KG1 (cell line): Measurements from ENCODE around the gene KIF26B.
"Not testable (repeated sequence)": the region's sequence is repeated elsewhere in the genome, so short reads cannot be mapped to it uniquely, and the experiment has no call there.

Source experiments
- DNase-seq: peaks from one replicate; lab custom pipeline; 2025; lab: John Stamatoyannopoulos, UW

Gene KIF26B

GRCh38 chr1:245701631-245702030 is 546.8 kb downstream of the KIF26B start:
- no peak for DNase-seq

- DNase-seq: no peak
Observed at GRCh38 chr1:245702346-245702745, 547.6 kb downstream of the KIF26B start.

DNA sequence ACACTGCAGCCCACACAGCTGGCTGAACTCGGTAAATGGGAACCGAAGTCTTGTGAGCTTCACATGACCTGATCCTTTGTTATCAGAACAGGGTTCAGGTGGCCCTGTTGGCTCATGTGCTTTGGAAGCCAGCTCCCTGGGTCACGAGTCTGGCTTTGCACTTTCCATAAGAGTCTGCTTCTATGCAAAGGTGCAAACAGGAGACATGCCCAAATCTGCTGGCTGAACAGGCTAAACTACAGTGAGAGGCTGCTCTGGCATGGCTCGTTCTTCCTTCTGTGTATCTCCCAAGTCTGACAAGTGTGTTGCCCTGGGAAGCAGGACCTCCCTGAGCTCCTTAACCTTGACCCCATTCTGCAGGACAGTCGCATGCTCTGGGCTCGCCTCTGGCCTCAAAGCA is 549.6 kb downstream of the KIF26B start:
- DNase-seq: no peak

GRCh38 chr1:245704765-245705164 is 550.0 kb downstream of the KIF26B start:
- no peak for DNase-seq

DNA sequence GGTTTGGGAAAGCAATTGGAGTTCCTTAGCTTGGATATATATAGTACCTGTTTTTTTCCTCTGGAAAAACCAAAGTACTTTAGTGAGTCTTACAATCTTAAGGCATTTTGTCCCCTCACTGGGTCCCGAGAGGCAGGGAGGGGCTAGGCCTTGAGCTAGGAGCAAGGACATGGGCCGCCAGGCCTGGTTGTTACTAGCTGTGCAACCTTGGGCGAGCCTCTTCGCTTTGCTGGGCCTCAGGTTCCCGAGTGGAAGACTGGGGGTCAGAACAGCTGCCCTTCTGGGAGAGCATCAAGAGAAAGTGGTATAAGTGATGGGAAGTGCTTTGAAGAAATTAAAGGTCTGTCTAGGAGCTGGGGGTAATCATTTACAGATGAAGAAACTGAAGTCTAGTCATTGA is 553.2 kb downstream of the KIF26B start:
- DNase-seq: no peak

DNA sequence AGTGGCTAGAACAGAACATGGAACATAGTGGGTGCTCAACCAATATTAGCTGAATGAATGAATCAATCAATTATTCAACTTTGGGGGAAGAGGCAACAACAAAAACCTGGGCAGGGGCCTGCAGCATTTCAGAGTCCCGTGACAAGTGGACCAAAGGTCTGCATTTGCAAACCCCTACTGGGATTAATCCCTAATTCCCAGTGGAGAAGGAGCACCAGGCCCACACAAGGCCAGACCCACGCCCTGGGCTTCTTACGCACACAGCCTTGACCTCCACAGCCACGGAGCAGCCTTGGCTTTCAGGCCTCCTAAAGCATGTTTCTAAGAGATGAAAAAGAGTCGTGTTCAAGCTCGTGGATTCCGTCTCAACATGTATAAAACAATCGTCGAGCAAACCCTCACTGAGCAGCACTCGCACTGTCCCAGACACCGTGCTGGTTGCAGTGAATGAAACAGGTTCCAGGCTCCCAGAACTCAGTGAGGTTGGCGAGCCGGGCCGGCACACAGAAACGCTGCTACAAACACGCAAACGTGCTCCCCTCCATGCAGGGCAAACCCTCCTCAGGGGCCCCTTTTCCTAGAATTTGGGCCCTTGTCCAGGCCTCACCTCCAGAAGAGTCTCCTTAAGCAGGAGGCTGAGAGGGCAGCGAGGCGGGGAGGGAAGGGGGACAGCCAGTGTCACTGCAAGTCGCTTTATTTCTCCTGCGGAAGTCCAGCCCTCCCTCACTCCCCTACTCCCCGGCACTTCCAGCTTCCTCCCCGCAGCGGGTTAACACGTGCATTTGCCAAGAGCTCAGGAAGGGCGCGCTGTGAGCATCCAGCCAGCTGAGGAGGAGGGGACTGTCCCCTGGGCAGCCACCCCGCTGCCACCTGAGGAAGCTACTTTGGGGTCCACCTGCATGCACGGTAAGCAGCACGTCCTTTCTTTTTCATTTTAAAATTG is 556.4 kb downstream of the KIF26B start:
- DNase-seq: no peak

DNA sequence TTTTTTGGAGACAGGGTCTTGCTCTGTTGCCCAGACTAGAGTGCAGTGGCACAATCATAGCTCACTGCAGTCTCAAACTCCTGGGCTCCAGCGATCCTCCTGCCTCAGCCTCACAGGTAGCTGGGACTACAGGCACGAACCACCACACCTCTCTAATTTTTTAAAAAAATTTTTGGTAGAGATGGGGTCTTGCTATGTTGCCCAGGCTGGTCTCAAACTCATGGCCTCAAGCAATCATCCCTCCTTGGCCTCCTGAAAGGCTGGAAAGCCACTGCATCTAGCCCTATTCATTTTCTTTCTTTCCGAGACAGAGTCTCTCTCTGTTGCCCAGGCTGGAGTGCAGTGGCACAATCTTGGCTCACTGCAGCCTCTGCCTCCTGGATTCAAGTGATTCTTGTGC is 559.2 kb downstream of the KIF26B start:
- DNase-seq: not testable (repeated sequence)

GRCh38 chr1:245715291-245715701 is 560.5 kb downstream of the KIF26B start:
- DNase-seq: no peak

GRCh38 chr1:245715970-245716369 is 561.2 kb downstream of the KIF26B start:
- DNase-seq: no peak

DNA sequence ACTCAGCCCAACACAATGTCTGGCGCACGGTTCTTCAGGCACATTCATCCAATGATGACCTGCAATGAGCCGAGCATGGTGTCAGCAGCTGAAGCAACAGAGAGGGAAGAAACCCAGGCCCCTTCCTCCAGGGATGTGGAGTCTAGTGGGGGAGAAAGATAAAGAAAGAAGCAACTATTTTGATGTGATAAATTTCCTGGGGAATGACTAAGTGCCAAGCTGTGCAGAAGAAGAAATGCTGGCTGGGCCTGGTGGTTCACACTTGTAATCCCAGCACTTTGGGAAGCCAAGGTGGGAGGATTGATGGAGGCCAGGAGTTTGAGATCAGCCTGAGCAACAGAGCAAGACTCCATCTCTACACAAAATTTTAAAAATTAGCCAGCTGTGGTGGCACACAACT is 561.8 kb downstream of the KIF26B start:
- no peak for DNase-seq

- no peak for DNase-seq
Observed at GRCh38 chr1:245717611-245718010, 562.8 kb downstream of the KIF26B start.

GRCh38 chr1:245718123-245718522 is 563.3 kb downstream of the KIF26B start:
- DNase-seq: no peak

DNA sequence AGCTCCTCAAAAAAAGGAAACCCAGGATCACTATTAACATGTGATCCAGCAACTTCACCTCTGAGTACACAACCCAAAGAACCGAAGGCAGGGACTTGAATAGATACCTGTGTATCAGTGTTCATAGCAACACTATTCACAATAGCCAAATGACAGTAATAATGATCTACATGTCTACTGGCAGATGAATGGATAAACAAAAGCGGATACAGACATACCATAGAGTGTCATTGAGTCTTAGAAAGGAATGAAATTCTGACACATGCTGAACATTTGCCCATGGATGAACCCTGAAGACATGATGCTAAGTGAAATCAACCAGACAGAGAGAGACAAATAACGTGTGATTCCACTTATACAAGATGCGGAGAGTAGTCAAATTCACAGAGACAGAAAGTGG is 564.2 kb downstream of the KIF26B start:
- DNase-seq: no peak

DNA sequence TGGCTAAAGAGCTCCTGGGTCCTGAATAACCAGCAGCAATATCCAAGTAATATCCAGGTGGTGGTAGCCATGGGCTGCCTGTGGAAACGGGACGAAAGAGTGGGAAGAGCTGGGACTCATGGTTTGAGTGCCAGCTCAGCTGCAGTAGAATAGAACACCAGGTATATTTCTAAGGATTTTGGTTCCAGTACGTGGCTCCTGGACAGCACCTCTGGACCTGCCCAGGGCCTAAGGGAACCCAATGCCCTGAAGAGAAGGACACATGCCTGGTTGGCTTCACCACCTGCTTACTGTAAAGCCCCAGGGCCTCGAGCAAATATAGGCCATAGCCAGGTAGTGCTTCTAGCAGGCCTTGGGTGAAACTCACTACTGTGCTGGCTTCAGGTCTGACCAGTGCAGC is 566.7 kb downstream of the KIF26B start:
- DNase-seq: no peak

DNA sequence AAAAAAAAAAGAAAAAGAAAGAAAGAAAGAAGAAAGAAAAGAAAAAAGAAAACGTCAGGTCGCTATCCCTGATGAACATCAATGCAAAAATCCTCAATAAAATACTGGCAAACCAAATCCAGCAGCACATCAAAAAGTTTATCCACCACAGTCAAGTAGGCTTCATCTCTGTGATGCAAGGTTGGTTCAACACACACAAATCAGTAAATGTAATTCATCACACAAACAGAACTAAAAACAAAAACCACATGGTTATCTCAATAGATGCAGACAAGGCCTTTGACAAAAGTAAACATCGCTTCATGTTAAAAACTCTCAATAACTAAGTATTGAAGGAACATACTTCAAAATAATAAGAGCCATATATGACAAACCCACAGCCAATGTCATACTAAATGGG is 573.2 kb downstream of the KIF26B start:
- not testable (repeated sequence) for DNase-seq

GRCh38 chr1:245730801-245731200 is 576.0 kb downstream of the KIF26B start:
- no peak for DNase-seq

- DNase-seq: not testable (repeated sequence)
Observed at GRCh38 chr1:245740336-245740735, 585.6 kb downstream of the KIF26B start.

DNA sequence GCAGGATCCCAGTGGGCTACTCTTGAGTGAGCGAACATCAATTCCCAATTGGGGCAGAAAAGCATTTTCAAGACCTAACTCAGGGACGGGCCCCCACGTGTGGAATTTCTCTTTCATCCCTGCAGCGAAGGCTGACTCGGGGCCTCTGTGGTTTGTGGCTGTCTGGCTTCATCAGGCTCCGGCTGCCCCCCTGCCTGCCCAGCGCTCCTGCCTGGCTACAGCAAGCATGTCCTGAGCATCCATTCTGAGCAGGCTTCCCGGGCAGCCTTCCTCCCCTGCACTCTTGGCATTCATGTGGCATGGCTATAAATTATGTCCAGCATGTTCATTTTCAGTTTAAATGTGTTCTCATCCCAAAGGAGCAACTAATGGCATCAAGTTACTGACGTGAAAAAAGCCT is 588.1 kb downstream of the KIF26B start:
- no peak for DNase-seq

DNA sequence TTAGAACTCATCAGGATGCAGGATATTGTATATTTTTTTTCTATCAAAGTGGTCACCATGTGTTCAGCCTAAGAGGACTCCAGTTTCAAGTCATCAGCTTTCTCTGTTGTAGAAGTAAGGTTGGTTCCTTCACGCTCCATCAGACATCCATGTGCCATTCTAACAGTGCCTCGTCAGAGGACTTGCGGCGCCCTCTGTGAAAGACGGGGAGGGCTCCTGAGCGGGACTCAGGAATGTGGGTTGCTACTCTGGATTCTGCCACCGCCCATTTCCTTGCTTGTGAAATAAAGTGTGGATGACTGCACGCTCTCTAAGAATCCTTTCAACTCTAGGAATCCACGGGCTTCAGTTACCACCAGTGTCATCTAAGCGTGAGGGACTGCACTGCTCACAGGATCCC is 593.5 kb downstream of the KIF26B start:
- DNase-seq: no peak

GRCh38 chr1:245748646-245749045 is 593.9 kb downstream of the KIF26B start:
- DNase-seq: no peak

DNA sequence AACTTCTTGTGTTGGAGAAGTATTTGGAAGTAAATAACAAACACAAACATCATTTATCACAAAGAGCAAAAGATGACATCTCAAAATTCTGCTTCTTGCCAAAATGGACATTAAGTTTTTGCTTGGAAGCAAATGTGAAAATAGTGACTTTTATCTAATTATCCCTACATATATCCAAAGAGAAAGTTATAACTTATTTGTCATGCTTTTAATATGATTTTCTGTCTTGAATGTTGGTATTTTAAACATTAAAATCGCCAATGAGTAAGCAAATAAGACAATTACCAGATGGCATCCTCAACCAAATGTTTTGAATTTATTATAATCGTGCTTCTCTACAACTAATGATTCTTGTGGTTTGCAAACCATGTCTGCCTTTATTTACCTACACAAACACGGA is 594.3 kb downstream of the KIF26B start:
- DNase-seq: no peak

GRCh38 chr1:245750261-245750660 is 595.5 kb downstream of the KIF26B start:
- DNase-seq: no peak

GRCh38 chr1:245751116-245751515 is 596.3 kb downstream of the KIF26B start:
- no peak for DNase-seq
